Right atrium auricular region (tissue), 2 donors: ENCODE data around the gene OR8G1. TPM values are rescaled to one million over a fixed set of nuclear protein-coding genes. Genes with fewer than 3 reads are reported as not detected.

Experiments
- DNase-seq: peaks from one replicate; pipeline ENCODE4 v3.0.0-alpha.2; 2019; ENCODE audit warnings: low spot score
- H3K27ac ChIP-seq, 2 donors: fragments of 200-600 bp; sonication (generic); 1 replicate in 1 of 2; 2 replicates in 1 of 2; pipeline ENCODE4 v1.5.1; 2016 to 2019
- H3K27me3 ChIP-seq, 2 donors: fragments of 200-600 bp; sonication (generic); one replicate each; pipeline versions ENCODE4 v1.5.1 to v1.6.0; 2017 to 2019
- H3K36me3 ChIP-seq: fragments of 200-600 bp; sonication (generic); one replicate; pipeline ENCODE4 v1.5.1; 2016
- H3K4me1 ChIP-seq, 2 donors: fragments of 200-600 bp; sonication (generic); one replicate each; pipeline versions ENCODE4 v1.5.1 to v1.6.0; 2017 to 2019
- H3K4me3 ChIP-seq, 2 donors: fragments of 200-600 bp; sonication (generic); 1 replicate in 1 of 2; 2 replicates in 1 of 2; pipeline ENCODE4 v1.5.1; 2017 to 2019; ENCODE audit warnings: mild to moderate bottlenecking in 1 of 2, moderate library complexity in 1 of 2
- H3K9me3 ChIP-seq, 2 donors: fragments of 200-600 bp; sonication (generic); one replicate each; pipeline ENCODE4 v1.5.1; 2019
- total RNA-seq, 2 donors: library from RNA; depleted of rRNA; stranded (reverse); fragments of >200 nt; gene quantifications; one replicate each; pipeline ENCODE4 v1.1.0, GENCODE V29; 2016
- TF ChIP-seq, protein P1 (sequence below), 2 donors: fragments of 200-600 bp; sonication (generic); IDR thresholded peaks; one replicate each; pipeline ENCODE4 v1.5.1; 2019; ENCODE audit warnings: antibody characterized with exemption in 2 of 2

Gene OR8G1
- total RNA-seq, 2 donors from 2014 or later: not detected

DNA sequence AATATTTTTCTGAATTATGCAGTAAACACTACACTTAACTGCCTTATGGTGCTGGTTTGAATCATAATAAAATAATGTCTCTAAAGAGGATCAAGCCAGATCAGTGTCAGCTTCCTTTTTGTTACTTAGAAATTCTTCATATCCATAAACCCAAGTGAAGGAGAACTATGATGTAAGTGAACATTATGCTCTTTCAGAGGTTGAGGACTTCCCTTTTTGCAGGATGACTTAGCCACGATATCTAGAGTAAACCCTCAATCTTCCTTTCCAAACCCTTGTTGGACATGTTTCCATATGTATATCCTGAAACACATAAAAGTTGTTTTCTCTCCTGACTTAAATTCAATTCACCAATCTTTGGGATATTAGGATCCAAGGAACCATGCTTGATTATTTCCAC lies 53.8 kb downstream of the OR8G1 start:
- Histone ChIP-seq H3K9me3 (peaks cover 0 to 4% of the 10 kb centered on the region in 2 donors), H3K4me1 (no peaks in the 10 kb centered on the region), H3K27ac (no peak overlapping the region), H3K4me3 (no peak overlapping the region), H3K36me3 (no peaks in the 10 kb centered on the region), H3K27me3 (no peaks in the 10 kb centered on the region)
- TF ChIP-seq, protein P1, sequence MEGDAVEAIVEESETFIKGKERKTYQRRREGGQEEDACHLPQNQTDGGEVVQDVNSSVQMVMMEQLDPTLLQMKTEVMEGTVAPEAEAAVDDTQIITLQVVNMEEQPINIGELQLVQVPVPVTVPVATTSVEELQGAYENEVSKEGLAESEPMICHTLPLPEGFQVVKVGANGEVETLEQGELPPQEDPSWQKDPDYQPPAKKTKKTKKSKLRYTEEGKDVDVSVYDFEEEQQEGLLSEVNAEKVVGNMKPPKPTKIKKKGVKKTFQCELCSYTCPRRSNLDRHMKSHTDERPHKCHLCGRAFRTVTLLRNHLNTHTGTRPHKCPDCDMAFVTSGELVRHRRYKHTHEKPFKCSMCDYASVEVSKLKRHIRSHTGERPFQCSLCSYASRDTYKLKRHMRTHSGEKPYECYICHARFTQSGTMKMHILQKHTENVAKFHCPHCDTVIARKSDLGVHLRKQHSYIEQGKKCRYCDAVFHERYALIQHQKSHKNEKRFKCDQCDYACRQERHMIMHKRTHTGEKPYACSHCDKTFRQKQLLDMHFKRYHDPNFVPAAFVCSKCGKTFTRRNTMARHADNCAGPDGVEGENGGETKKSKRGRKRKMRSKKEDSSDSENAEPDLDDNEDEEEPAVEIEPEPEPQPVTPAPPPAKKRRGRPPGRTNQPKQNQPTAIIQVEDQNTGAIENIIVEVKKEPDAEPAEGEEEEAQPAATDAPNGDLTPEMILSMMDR (IDR thresholded peaks at IDR 0.05): no peak
- no peak for DNase-seq

DNA sequence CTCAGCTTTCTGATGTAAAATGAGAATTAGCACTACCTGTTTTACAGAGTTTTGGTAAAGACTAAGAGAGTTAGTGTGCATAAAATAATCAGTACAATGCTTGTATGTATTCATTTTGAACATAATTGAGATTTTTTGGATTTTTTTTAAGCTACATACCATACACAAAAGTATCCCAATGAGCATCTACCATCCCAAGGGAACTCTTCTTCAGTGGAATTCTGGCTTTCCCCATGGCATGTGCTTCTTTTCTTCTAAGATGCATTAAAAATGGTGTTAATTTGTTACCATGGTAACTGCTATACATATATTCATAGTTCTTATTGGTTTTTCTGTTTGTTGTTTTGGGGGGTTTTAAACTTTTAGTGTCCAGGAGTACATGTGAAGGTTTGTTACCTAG lies 55.1 kb downstream of the OR8G1 start:
- H3K4me1 ChIP-seq: no peaks in the 10 kb centered on the region
- TF ChIP-seq, protein P1 (IDR thresholded peaks at IDR 0.05): no peak

DNA sequence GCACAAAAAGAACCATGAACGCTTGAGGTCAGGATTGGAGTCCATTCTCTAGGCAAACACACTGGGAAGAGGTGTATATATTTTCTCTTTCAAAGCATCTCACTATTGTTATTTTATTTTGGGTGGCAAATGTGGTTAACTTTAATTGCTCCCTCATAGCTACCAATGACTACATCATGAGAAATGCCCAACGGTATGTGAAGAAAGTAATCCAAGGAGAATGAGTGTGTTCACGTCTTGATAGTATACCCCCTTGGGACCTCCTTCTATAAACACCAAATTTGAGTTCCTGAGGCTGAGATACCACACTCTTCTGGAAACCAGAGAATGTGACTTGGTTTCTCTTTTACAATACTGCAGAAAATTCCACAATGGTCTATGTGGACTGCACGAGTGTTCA lies 57.0 kb downstream of the OR8G1 start:
- H3K27me3 ChIP-seq: no peaks in the 10 kb centered on the region
- TF ChIP-seq, protein P1 (IDR thresholded peaks at IDR 0.05): no peak
- no peak overlapping the region for H3K4me3 ChIP-seq
- no peaks in the 10 kb centered on the region for H3K9me3 ChIP-seq
- H3K36me3 ChIP-seq: no peaks in the 10 kb centered on the region
- no peak overlapping the region for H3K27ac ChIP-seq
- no peak for DNase-seq
- no peaks in the 10 kb centered on the region for H3K4me1 ChIP-seq

More for the DNA sequence above, 55.1 kb downstream of the OR8G1 start:
- no peaks in the 10 kb centered on the region for H3K36me3 ChIP-seq
- H3K4me3 ChIP-seq: no peak overlapping the region
- peaks cover 0 to under 1% of the 10 kb centered on the region in 2 donors for H3K9me3 ChIP-seq
- no peak overlapping the region for H3K27ac ChIP-seq
- DNase-seq: no peak
- H3K27me3 ChIP-seq: no peaks in the 10 kb centered on the region

DNA sequence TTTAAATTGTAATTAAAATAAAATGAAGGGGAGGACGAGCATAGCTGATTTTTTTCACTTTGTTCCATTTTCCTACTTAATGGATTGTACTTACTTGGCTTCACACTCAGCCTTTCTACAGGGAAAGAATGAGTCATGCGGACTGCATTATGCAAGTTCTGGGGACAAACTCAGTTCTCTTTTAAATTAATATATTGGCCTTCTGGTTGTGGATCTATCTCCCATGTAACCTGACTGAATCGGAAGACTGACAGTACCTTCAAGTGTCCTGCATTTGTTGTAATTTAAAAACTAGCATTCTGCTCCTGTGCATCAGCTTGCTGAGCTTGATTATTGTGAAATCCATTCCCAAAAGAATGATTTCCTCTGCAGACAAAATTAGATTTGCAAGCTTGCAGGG lies 60.7 kb downstream of the OR8G1 start:
- H3K27me3 ChIP-seq: no peaks in the 10 kb centered on the region
- no peaks in the 10 kb centered on the region for H3K36me3 ChIP-seq
- DNase-seq: no peak
- TF ChIP-seq, protein P1 (IDR thresholded peaks at IDR 0.05): no peak
- H3K4me3 ChIP-seq: no peak overlapping the region
- no peaks in the 10 kb centered on the region for H3K4me1 ChIP-seq
- H3K27ac ChIP-seq: no peak overlapping the region
- no peaks in the 10 kb centered on the region for H3K9me3 ChIP-seq

DNA sequence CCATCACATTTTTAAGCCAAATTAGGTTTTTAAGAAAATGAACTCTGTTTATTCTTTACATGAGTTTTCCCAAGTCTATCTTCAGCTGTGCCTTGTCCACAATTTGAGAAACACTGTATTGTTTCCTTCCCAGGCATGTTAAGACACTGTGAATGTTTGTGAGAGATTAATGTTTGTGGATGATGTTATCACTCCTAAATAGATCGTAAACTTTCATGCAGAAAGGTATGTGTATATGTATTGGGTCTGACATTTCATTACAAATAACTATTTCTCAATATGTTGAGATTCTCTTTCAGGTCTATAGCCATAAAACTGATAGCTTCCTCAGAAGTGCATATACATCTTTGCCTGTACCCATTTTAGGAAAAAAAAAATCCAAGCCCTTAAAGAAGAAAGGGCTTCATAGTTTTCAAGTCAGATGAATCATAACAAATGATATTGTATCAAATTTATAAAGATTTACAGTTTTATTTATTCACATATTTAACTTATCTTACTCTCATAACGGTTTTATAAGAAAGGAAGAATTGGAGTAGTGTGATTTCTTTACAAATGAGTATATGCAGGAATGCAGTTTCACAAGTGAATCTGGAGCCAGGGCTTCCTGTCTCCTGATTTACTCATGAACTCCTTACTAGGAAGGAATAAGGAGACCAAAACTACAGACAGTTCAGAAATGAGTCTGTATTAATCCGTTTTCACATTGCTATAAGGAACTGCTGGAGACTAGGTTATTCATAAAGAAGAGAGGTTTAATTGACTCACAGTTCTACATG lies 61.6 kb downstream of the OR8G1 start:
- Histone ChIP-seq H3K9me3 (no peaks in the 10 kb centered on the region), H3K27me3 (no peaks in the 10 kb centered on the region), H3K27ac (no peak overlapping the region), H3K4me3 (no peak overlapping the region), H3K4me1 (no peaks in the 10 kb centered on the region), H3K36me3 (no peaks in the 10 kb centered on the region)
- DNase-seq: no peak
- TF ChIP-seq, protein P1 (IDR thresholded peaks at IDR 0.05): no peak

Other genes starting within 250 kb of the OR8G1 start
- not detected for gene OR10G6, start 245.9 kb upstream of the OR8G1 start, total RNA-seq
- gene OR10G4, start 228.1 kb upstream of the OR8G1 start, total RNA-seq: not detected
- under 1 TPM in 1 of 2 donors, not detected in 1; 0.74 TPM for gene OR10G9, start 218.1 kb upstream of the OR8G1 start, total RNA-seq
- gene OR10G8, start 214.3 kb upstream of the OR8G1 start, total RNA-seq: not detected
- gene OR10G7, start 199.8 kb upstream of the OR8G1 start, total RNA-seq: not detected
- gene VWA5A, start 125.6 kb upstream of the OR8G1 start, total RNA-seq: 1 to 10 TPM; 2.6 to 6.9 TPM
- gene OR10D3, start 57.8 kb upstream of the OR8G1 start, total RNA-seq: not detected
- gene OR8G5, start 15.3 kb downstream of the OR8G1 start, total RNA-seq: not detected
- not detected for gene OR8D1, start 72.9 kb downstream of the OR8G1 start, total RNA-seq
- gene OR8D2, start 79.1 kb downstream of the OR8G1 start, total RNA-seq: not detected
- not detected for gene OR8B2, start 143.4 kb downstream of the OR8G1 start, total RNA-seq
- gene OR8B3, start 157.9 kb downstream of the OR8G1 start, total RNA-seq: not detected
- not detected for gene OR8B4, start 183.8 kb downstream of the OR8G1 start, total RNA-seq
- not detected for gene OR8B8, start 204.6 kb downstream of the OR8G1 start, total RNA-seq